ENCODE measurements around the gene ZNF593OS. TPM values are rescaled to one million over a fixed set of nuclear protein-coding genes. Genes with fewer than 3 reads are reported as not detected.

The ZNF593OS gene
- total RNA-seq, 3 donors from 2014 or later, result not detected

- Histone ChIP-seq H3K4me3 (no peak overlapping the region), H3K27me3 (no peaks in the 10 kb centered on the region), H3K27ac (no peak overlapping the region), H3K4me1 (no peaks in the 10 kb centered on the region), H3K36me3 (no peaks in the 10 kb centered on the region), H3K9me3 (no peaks in the 10 kb centered on the region)
- TF ChIP-seq POLR2AphosphoS5 (IDR thresholded peaks at IDR 0.05) (no peak), POLR2A (IDR thresholded peaks at IDR 0.05) (no peak), CTCF (IDR thresholded peaks at IDR 0.05) (no peak)
- DNase-seq (ENCODE audit: low spot score in 2 of 2), result no peak
- intact Hi-C loops (cut with DNase I; ENCODE audit: low total_unique reads), result no loop called here
These were observed 37.2 kb downstream of the ZNF593OS start for GRCh38 chr1:26134466-26134865.

- DNase-seq (ENCODE audit: low spot score in 2 of 2), result no peak
- intact Hi-C loops (cut with DNase I; ENCODE audit: low total_unique reads), result no loop called here
These were observed 38.8 kb downstream of the ZNF593OS start for GRCh38 chr1:26132834-26133167.

GRCh38 chr1:26132128-26132833, 39.4 kb downstream of the ZNF593OS start:
- Histone ChIP-seq H3K4me1 (no peaks in the 10 kb centered on the region), H3K27me3 (no peaks in the 10 kb centered on the region), H3K9me3 (no peaks in the 10 kb centered on the region), H3K4me3 (no peak overlapping the region), H3K27ac (no peak overlapping the region), H3K36me3 (no peaks in the 10 kb centered on the region)
- no peak for DNase-seq (ENCODE audit: low spot score in 2 of 2)
- TF ChIP-seq POLR2AphosphoS5 (IDR thresholded peaks at IDR 0.05) (no peak), CTCF (IDR thresholded peaks at IDR 0.05) (no peak), POLR2A (IDR thresholded peaks at IDR 0.05) (no peak)
- intact Hi-C loops (cut with DNase I; ENCODE audit: low total_unique reads), result no loop called here

More at GRCh38 chr1:26132834-26133167, 38.8 kb downstream of the ZNF593OS start:
- Histone ChIP-seq H3K4me1 (no peaks in the 10 kb centered on the region), H3K9me3 (no peaks in the 10 kb centered on the region), H3K36me3 (no peaks in the 10 kb centered on the region), H3K4me3 (no peak overlapping the region), H3K27ac (no peak overlapping the region), H3K27me3 (no peaks in the 10 kb centered on the region)
- TF ChIP-seq POLR2AphosphoS5 (IDR thresholded peaks at IDR 0.05) (no peak), POLR2A (IDR thresholded peaks at IDR 0.05) (no peak), CTCF (IDR thresholded peaks at IDR 0.05) (no peak)

- Histone ChIP-seq H3K9me3 (no peaks in the 10 kb centered on the region), H3K4me1 (no peaks in the 10 kb centered on the region), H3K27me3 (no peaks in the 10 kb centered on the region), H3K27ac (no peak overlapping the region), H3K36me3 (no peaks in the 10 kb centered on the region), H3K4me3 (no peak overlapping the region)
- TF ChIP-seq CTCF (IDR thresholded peaks at IDR 0.05), result no peak
- TF ChIP-seq POLR2AphosphoS5 (IDR thresholded peaks at IDR 0.05), result no peak
- TF ChIP-seq POLR2A (IDR thresholded peaks at IDR 0.05), result no peak
- intact Hi-C loops (cut with DNase I; ENCODE audit: low total_unique reads), result loop anchor here (2.0 kb wide), 1 partner anchor 54 kb away; no protein-coding TSS in a partner anchor
- no peak for DNase-seq (ENCODE audit: low spot score in 2 of 2)
These were observed 40.9 kb downstream of the ZNF593OS start for GRCh38 chr1:26130695-26131094.

GRCh38 chr1:26129778-26130177, 41.9 kb downstream of the ZNF593OS start:
- no peak for TF ChIP-seq POLR2A (IDR thresholded peaks at IDR 0.05)
- no peak for TF ChIP-seq POLR2AphosphoS5 (IDR thresholded peaks at IDR 0.05)
- Histone ChIP-seq H3K9me3 (no peaks in the 10 kb centered on the region), H3K4me3 (no peak overlapping the region), H3K4me1 (no peaks in the 10 kb centered on the region), H3K36me3 (no peaks in the 10 kb centered on the region), H3K27me3 (no peaks in the 10 kb centered on the region), H3K27ac (no peak overlapping the region)
- DNase-seq (ENCODE audit: low spot score in 2 of 2), result no peak
- intact Hi-C loops (cut with DNase I; ENCODE audit: low total_unique reads), result loop anchor here (2.0 kb wide), 1 partner anchor 53 kb away; no protein-coding TSS in a partner anchor

All from breast epithelium (tissue), 4 donors.